Measurements from ENCODE around the gene ZNF501. TPM values are rescaled to one million over a fixed set of nuclear protein-coding genes. Genes with fewer than 3 reads are reported as not detected.

Gene ZNF501
- total and polyA plus RNA-seq, 2 of the 13 experiments (the other 11 are each of a cell fraction or from before 2014, with no cell fraction given), result 2.4 to 2.8 TPM

GRCh38 chr3:44729384-44729910, at the start of gene ZNF501 (continued):
- TF ChIP-seq RBAK (CRISPR knock-in tag; IDR thresholded peaks at IDR 0.05) (peak; percentile 87), ZNF704 (CRISPR knock-in tag; IDR thresholded peaks at IDR 0.05; ENCODE audit: borderline replicate concordance) (no peak), ZNF737 (CRISPR knock-in tag; IDR thresholded peaks at IDR 0.05; ENCODE audit: borderline replicate concordance) (no peak), ZNF841 (CRISPR knock-in tag; IDR thresholded peaks at IDR 0.05; ENCODE audit: borderline replicate concordance) (no peak), AKAP8 (CRISPR knock-in tag; IDR thresholded peaks at IDR 0.05) (no peak), PHB2 (IDR thresholded peaks at IDR 0.05; ENCODE audit: partially characterized antibody) (no peak), ZNF292 (CRISPR knock-in tag; IDR thresholded peaks at IDR 0.05; ENCODE audit: borderline replicate concordance, low read depth) (peak; percentile 97), ZNF674 (CRISPR knock-in tag; IDR thresholded peaks at IDR 0.05; ENCODE audit: low read depth) (no peak), UBTF (CRISPR knock-in tag; IDR thresholded peaks at IDR 0.05) (peak; percentile 89), POLR2A (IDR thresholded peaks at IDR 0.05; ENCODE audit: insufficient read depth in 1 of 2, low read depth in 2 of 2, low read length in 2 of 2) (peak; percentile 68 to 78; a peak in 3 of 4 replicates), ZNF225 (CRISPR knock-in tag; IDR thresholded peaks at IDR 0.05) (peak; percentile 69; the same call in 1 of the 2 replicates), BATF2 (CRISPR knock-in tag; IDR thresholded peaks at IDR 0.05) (no peak), ZFX (CRISPR knock-in tag; IDR thresholded peaks at IDR 0.05; ENCODE audit: low read depth) (peak; percentile 91), ZNF609 (CRISPR knock-in tag; IDR thresholded peaks at IDR 0.05; ENCODE audit: borderline replicate concordance) (peak; percentile 49; the same call in 1 of the 2 replicates), HNRNPK (IDR thresholded peaks at IDR 0.05; ENCODE audit: low read depth, low read length, poor library complexity, severe bottlenecking) (no peak)
- TF ChIP-seq, protein P1, sequence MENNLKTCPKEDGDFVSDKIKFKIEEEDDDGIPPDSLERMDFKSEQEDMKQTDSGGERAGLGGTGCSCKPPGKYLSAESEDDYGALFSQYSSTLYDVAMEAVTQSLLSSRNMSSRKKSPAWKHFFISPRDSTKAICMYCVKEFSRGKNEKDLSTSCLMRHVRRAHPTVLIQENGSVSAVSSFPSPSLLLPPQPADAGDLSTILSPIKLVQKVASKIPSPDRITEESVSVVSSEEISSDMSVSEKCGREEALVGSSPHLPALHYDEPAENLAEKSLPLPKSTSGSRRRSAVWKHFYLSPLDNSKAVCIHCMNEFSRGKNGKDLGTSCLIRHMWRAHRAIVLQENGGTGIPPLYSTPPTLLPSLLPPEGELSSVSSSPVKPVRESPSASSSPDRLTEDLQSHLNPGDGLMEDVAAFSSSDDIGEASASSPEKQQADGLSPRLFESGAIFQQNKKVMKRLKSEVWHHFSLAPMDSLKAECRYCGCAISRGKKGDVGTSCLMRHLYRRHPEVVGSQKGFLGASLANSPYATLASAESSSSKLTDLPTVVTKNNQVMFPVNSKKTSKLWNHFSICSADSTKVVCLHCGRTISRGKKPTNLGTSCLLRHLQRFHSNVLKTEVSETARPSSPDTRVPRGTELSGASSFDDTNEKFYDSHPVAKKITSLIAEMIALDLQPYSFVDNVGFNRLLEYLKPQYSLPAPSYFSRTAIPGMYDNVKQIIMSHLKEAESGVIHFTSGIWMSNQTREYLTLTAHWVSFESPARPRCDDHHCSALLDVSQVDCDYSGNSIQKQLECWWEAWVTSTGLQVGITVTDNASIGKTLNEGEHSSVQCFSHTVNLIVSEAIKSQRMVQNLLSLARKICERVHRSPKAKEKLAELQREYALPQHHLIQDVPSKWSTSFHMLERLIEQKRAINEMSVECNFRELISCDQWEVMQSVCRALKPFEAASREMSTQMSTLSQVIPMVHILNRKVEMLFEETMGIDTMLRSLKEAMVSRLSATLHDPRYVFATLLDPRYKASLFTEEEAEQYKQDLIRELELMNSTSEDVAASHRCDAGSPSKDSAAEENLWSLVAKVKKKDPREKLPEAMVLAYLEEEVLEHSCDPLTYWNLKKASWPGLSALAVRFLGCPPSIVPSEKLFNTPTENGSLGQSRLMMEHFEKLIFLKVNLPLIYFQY (CRISPR knock-in tag; IDR thresholded peaks at IDR 0.05; ENCODE audit: borderline replicate concordance), result peak; percentile 42; the same call in 1 of the 2 replicates

Measured in HepG2 (cell line).